Immature natural killer cell (primary cell): ENCODE results near the gene PNMA6F. TPM values are rescaled to one million over a fixed set of nuclear protein-coding genes. Genes with fewer than 3 reads are reported as not detected.
"Not testable (repeated sequence)": the region's sequence is repeated elsewhere in the genome, so short reads cannot be mapped to it uniquely, and the experiment has no call there.

Experiments used
- DNase-seq, 3 donors: peaks; one replicate each; pipeline ENCODE4 v3.0.0; 2022; ENCODE audit warnings: mixed read lengths in 1 of 3
- H3K27ac Mint-ChIP-seq, 6 donors: one replicate each; pipeline ENCODE4 v1.8.0; 2020; ENCODE audit warnings: mixed read lengths in 6 of 6, mild to moderate bottlenecking in 5 of 6, inconsistent platforms in 4 of 6, moderate library complexity in 3 of 6
- H3K27me3 Mint-ChIP-seq, 3 donors: one replicate each; pipeline ENCODE4 v1.8.0; 2020 to 2021; ENCODE audit warnings: low read depth in 3 of 3, mild to moderate bottlenecking in 3 of 3, mixed read lengths in 3 of 3, moderate library complexity in 3 of 3, inconsistent platforms in 1 of 3
- H3K36me3 Mint-ChIP-seq, 3 donors: one replicate each; pipeline ENCODE4 v1.8.0; 2020; ENCODE audit warnings: mixed read lengths in 3 of 3, inconsistent platforms in 2 of 3, mild to moderate bottlenecking in 2 of 3
- H3K4me1 Mint-ChIP-seq, 2 donors: one replicate each; pipeline ENCODE4 v1.8.0; 2020; ENCODE audit warnings: inconsistent platforms in 2 of 2, mild to moderate bottlenecking in 2 of 2, mixed read lengths in 2 of 2, moderate library complexity in 1 of 2
- H3K4me3 Mint-ChIP-seq, 5 donors: one replicate each; pipeline ENCODE4 v1.8.0; 2020; ENCODE audit warnings: mild to moderate bottlenecking in 5 of 5, mixed read lengths in 5 of 5, inconsistent platforms in 3 of 5, moderate library complexity in 3 of 5
- H3K9me3 Mint-ChIP-seq, 6 donors: one replicate each; pipeline ENCODE4 v1.8.0; 2020; ENCODE audit warnings: mild to moderate bottlenecking in 6 of 6, mixed read lengths in 6 of 6, inconsistent platforms in 4 of 6, moderate library complexity in 3 of 6
- polyA plus RNA-seq, 3 donors: library from polyadenylated mRNA; unstranded; fragments of 300-500 nt; fragmentation: Illumina TruSeq; gene quantifications; one replicate each; pipeline ENCODE4 v1.2.3, GENCODE V29; 2021

The PNMA6F gene
- polyA plus RNA-seq, 3 donors from 2014 or later, result not detected

- H3K4me1 Mint-ChIP-seq, result no peaks in the 10 kb centered on the region
- no peak overlapping the region for H3K4me3 Mint-ChIP-seq
- H3K27ac Mint-ChIP-seq, result no peak overlapping the region
- peaks cover 0 to 11% (median 1%) of the 10 kb centered on the region in 3 donors for H3K27me3 Mint-ChIP-seq
- no peak for DNase-seq
- H3K36me3 Mint-ChIP-seq, result no peaks in the 10 kb centered on the region
- H3K9me3 Mint-ChIP-seq, result no peaks in the 10 kb centered on the region
Observed at GRCh38 chrX:153320555-153321184, 897 bp downstream of the PNMA6F start.

- not testable (repeated sequence) for H3K4me1 Mint-ChIP-seq, H3K36me3 Mint-ChIP-seq, H3K9me3 Mint-ChIP-seq, DNase-seq, H3K27me3 Mint-ChIP-seq, H3K27ac Mint-ChIP-seq, H3K4me3 Mint-ChIP-seq
Observed at GRCh38 chrX:153320047-153320443, 1.5 kb downstream of the PNMA6F start.

- no peak for DNase-seq
- Mint-ChIP-seq H3K27ac (no peak overlapping the region), H3K9me3 (no peaks in the 10 kb centered on the region), H3K36me3 (no peaks in the 10 kb centered on the region), H3K27me3 (peaks cover 0 to 8% (median 1%) of the 10 kb centered on the region in 3 donors), H3K4me1 (no peaks in the 10 kb centered on the region), H3K4me3 (no peak overlapping the region)
Observed at GRCh38 chrX:153319295-153320046, 2.1 kb downstream of the PNMA6F start.

- Mint-ChIP-seq H3K27me3 (peaks cover 0 to 8% (median 1%) of the 10 kb centered on the region in 3 donors), H3K27ac (no peak overlapping the region), H3K9me3 (no peaks in the 10 kb centered on the region), H3K36me3 (no peaks in the 10 kb centered on the region), H3K4me1 (no peaks in the 10 kb centered on the region), H3K4me3 (no peak overlapping the region)
- no peak for DNase-seq
Observed at GRCh38 chrX:153318811-153319210, 2.8 kb downstream of the PNMA6F start.

- H3K27ac Mint-ChIP-seq, result no peak overlapping the region
- H3K4me3 Mint-ChIP-seq, result no peak overlapping the region
- no peaks in the 10 kb centered on the region for H3K9me3 Mint-ChIP-seq
- H3K4me1 Mint-ChIP-seq, result no peaks in the 10 kb centered on the region
- peaks cover 0 to 7% (median 1%) of the 10 kb centered on the region in 3 donors for H3K27me3 Mint-ChIP-seq
- no peak for DNase-seq
- no peaks in the 10 kb centered on the region for H3K36me3 Mint-ChIP-seq
Observed at GRCh38 chrX:153317996-153318722, 3.4 kb downstream of the PNMA6F start.

GRCh38 chrX:153317306-153317705 lies 4.3 kb downstream of the PNMA6F start:
- H3K4me1 Mint-ChIP-seq, result no peaks in the 10 kb centered on the region
- no peak for DNase-seq
- no peak overlapping the region for H3K4me3 Mint-ChIP-seq
- no peaks in the 10 kb centered on the region for H3K9me3 Mint-ChIP-seq
- no peak overlapping the region for H3K27ac Mint-ChIP-seq
- no peaks in the 10 kb centered on the region for H3K36me3 Mint-ChIP-seq
- peaks cover 0 to 5% (median 1%) of the 10 kb centered on the region in 3 donors for H3K27me3 Mint-ChIP-seq

- no peak for DNase-seq
- H3K4me3 Mint-ChIP-seq, result no peak overlapping the region
- no peak overlapping the region for H3K27ac Mint-ChIP-seq
- H3K9me3 Mint-ChIP-seq, result no peaks in the 10 kb centered on the region
- H3K27me3 Mint-ChIP-seq, result peaks cover 0 to 4% (median 3%) of the 10 kb centered on the region in 3 donors
- H3K36me3 Mint-ChIP-seq, result no peaks in the 10 kb centered on the region
- H3K4me1 Mint-ChIP-seq, result no peaks in the 10 kb centered on the region
Observed at GRCh38 chrX:153312842-153313241, 8.7 kb downstream of the PNMA6F start.

- no peak overlapping the region for H3K4me3 Mint-ChIP-seq
- no peaks in the 10 kb centered on the region for H3K9me3 Mint-ChIP-seq
- DNase-seq, result no peak
- H3K36me3 Mint-ChIP-seq, result no peaks in the 10 kb centered on the region
- peaks cover 0 to 3% (median 3%) of the 10 kb centered on the region in 3 donors for H3K27me3 Mint-ChIP-seq
- H3K27ac Mint-ChIP-seq, result no peak overlapping the region
- H3K4me1 Mint-ChIP-seq, result no peaks in the 10 kb centered on the region
Observed at GRCh38 chrX:153312041-153312440, 9.5 kb downstream of the PNMA6F start.

GRCh38 chrX:153310901-153311300 lies 10.7 kb downstream of the PNMA6F start:
- Mint-ChIP-seq H3K4me3 (no peak overlapping the region), H3K27ac (no peak overlapping the region), H3K4me1 (no peaks in the 10 kb centered on the region), H3K36me3 (no peaks in the 10 kb centered on the region), H3K27me3 (peaks cover 0 to 6% (median 3%) of the 10 kb centered on the region in 3 donors), H3K9me3 (no peaks in the 10 kb centered on the region)
- no peak for DNase-seq

- Mint-ChIP-seq H3K36me3 (no peaks in the 10 kb centered on the region), H3K4me1 (no peaks in the 10 kb centered on the region), H3K27ac (no peak overlapping the region), H3K4me3 (no peak overlapping the region), H3K9me3 (no peaks in the 10 kb centered on the region), H3K27me3 (peaks cover 2 to 7% (median 5%) of the 10 kb centered on the region in 3 donors)
- DNase-seq, result no peak
Observed at GRCh38 chrX:153307276-153308178, 14.0 kb downstream of the PNMA6F start.

GRCh38 chrX:153306527-153307115 lies 14.9 kb downstream of the PNMA6F start:
- H3K9me3 Mint-ChIP-seq, result no peaks in the 10 kb centered on the region
- H3K36me3 Mint-ChIP-seq, result no peaks in the 10 kb centered on the region
- H3K4me3 Mint-ChIP-seq, result no peak overlapping the region
- no peaks in the 10 kb centered on the region for H3K4me1 Mint-ChIP-seq
- DNase-seq, result no peak
- peaks cover 2 to 7% (median 5%) of the 10 kb centered on the region in 3 donors for H3K27me3 Mint-ChIP-seq
- no peak overlapping the region for H3K27ac Mint-ChIP-seq

- H3K27ac Mint-ChIP-seq, result no peak overlapping the region
- H3K27me3 Mint-ChIP-seq, result peaks cover 2 to 5% (median 5%) of the 10 kb centered on the region in 3 donors
- H3K9me3 Mint-ChIP-seq, result no peaks in the 10 kb centered on the region
Observed at GRCh38 chrX:153305972-153306371, 15.6 kb downstream of the PNMA6F start.

More at GRCh38 chrX:153305972-153306371, 15.6 kb downstream of the PNMA6F start:
- H3K4me1 Mint-ChIP-seq, result no peaks in the 10 kb centered on the region
- no peaks in the 10 kb centered on the region for H3K36me3 Mint-ChIP-seq
- no peak overlapping the region for H3K4me3 Mint-ChIP-seq
- DNase-seq, result no peak
